Measurements from ENCODE around the gene CD2AP.

The CD2AP gene

DNA sequence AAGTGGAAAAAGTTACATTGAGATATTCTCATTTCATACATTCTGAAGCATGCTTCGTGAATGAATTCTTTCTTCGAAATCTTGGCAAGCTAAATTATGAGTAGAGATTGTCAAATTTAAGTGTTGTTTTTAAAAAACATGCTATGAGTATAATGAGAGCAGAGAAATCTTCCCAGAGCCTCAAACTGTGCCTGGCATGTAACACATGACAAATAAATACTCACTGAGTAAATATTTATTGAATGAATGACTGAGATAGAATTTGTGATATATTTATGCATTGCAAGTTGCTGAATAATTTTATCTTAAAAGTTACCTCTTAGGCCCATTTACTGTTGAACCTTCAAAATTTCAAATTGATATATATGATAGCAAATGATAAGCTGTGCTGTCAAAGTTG is 24.7 kb upstream of the CD2AP start:
- DNase-seq (ENCODE audit: low read depth), result no peak
- in situ Hi-C loops (cut with HindIII; ENCODE audit: low sequenced_read_pairs), result no loop called here

DNA sequence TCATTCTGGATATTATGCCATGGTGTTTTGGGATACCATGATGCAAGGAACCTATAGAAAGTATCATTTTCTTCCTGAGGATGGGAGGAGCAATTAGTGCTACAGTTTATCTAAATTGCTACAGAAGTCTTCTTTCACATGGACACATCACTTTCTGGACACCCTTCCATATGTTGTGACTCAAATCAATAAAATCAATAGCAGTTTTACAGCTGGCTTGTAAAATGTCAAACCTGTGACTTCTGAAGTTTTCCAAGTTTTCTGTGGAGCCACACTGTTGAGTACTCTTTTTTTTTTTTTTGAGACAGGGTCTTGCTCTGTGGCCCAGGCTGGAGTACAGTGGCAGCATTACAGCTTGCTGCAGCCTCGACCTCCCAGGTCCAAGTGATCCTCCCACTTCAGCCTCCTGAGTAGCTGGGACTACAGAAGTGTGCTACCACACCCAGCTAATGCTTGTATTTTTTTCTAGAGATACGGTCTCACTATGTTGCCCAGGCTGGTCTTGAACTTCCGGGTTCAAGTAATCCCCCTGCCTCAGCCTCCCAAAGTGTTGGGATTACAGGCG is 24.1 kb upstream of the CD2AP start:
- H3K4me3 ChIP-seq (ENCODE audit: low read depth, low read length), result no peak overlapping the region
- TF ChIP-seq, protein P1, sequence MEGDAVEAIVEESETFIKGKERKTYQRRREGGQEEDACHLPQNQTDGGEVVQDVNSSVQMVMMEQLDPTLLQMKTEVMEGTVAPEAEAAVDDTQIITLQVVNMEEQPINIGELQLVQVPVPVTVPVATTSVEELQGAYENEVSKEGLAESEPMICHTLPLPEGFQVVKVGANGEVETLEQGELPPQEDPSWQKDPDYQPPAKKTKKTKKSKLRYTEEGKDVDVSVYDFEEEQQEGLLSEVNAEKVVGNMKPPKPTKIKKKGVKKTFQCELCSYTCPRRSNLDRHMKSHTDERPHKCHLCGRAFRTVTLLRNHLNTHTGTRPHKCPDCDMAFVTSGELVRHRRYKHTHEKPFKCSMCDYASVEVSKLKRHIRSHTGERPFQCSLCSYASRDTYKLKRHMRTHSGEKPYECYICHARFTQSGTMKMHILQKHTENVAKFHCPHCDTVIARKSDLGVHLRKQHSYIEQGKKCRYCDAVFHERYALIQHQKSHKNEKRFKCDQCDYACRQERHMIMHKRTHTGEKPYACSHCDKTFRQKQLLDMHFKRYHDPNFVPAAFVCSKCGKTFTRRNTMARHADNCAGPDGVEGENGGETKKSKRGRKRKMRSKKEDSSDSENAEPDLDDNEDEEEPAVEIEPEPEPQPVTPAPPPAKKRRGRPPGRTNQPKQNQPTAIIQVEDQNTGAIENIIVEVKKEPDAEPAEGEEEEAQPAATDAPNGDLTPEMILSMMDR (IDR thresholded peaks at IDR 0.05; ENCODE audit: low read depth, low read length, missing control alignments), result no peak
- no peak for DNase-seq (ENCODE audit: low read depth)
- in situ Hi-C loops (cut with HindIII; ENCODE audit: low sequenced_read_pairs), result no loop called here

More for the DNA sequence above, 24.7 kb upstream of the CD2AP start:
- TF ChIP-seq, protein P1 (IDR thresholded peaks at IDR 0.05; ENCODE audit: low read depth, low read length, missing control alignments), result no peak
- no peak overlapping the region for H3K4me3 ChIP-seq (ENCODE audit: low read depth, low read length)

DNA sequence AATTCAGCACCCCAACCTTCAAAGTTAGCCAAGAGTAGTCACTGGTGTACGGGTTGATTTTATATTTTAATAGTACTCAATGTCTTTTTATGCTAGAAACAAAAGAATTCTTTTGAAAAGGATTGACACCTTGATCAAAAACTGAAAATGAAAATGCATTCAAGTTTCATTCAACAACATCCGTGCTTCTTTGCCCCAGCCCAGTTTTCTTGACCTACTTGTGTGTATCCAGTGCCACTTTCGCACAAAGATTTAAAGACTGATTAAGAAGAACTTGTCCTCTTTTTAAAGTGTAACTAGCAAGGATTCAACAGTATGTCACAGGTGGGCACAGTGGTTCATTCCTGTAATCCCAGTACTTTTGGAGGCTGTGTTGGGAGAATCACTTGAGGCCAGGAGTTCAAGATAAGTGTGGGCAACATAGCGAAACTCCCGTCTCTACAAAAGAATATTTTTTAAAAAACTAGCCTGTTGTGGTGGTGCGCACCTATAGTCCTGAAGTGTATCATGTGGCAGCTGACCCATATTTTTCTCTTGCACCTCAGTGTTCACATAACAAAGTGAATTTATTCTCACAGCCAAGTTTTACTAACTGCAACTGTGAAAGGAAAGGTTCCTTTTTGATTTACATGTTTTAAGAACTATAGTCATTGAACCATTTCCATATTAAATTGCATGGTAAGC is 22.7 kb upstream of the CD2AP start:
- TF ChIP-seq, protein P1 (IDR thresholded peaks at IDR 0.05; ENCODE audit: low read depth, low read length, missing control alignments), result no peak
- no peak overlapping the region for H3K4me3 ChIP-seq (ENCODE audit: low read depth, low read length)
- DNase-seq (ENCODE audit: low read depth), result no peak
- in situ Hi-C loops (cut with HindIII; ENCODE audit: low sequenced_read_pairs), result no loop called here

- no peak for DNase-seq (ENCODE audit: low read depth)
- in situ Hi-C loops (cut with HindIII; ENCODE audit: low sequenced_read_pairs), result no loop called here
- H3K4me3 ChIP-seq (ENCODE audit: low read depth, low read length), result no peak overlapping the region
- TF ChIP-seq, protein P1 (IDR thresholded peaks at IDR 0.05; ENCODE audit: low read depth, low read length, missing control alignments), result no peak
These were observed 21.9 kb upstream of the CD2AP start for GRCh38 chr6:47455533-47456209.

DNA sequence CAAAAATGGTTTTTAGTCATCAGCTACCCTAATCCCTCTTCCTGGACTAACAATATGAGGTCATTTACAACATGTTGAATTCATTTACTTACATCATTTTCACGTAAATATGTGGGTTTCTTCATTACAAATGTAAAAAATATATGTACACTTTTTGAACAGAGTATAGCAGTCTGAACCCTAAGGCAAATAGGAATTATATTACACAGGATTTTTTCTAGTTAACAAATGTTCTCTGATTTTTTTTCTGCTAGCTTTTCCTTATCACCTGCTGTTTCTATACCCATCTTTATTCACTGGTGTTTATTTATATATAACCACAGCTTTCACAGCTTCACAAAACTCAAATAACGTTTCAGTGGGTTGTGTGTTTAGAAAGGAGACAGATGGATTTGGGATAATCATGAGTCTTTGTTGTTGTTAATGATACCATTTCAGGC is 21.0 kb upstream of the CD2AP start:
- H3K4me3 ChIP-seq (ENCODE audit: low read depth, low read length), result no peak overlapping the region
- TF ChIP-seq, protein P1 (IDR thresholded peaks at IDR 0.05; ENCODE audit: low read depth, low read length, missing control alignments), result no peak
- no peak for DNase-seq (ENCODE audit: low read depth)
- in situ Hi-C loops (cut with HindIII; ENCODE audit: low sequenced_read_pairs), result no loop called here

- no peak for DNase-seq (ENCODE audit: low read depth)
- TF ChIP-seq, protein P1 (IDR thresholded peaks at IDR 0.05; ENCODE audit: low read depth, low read length, missing control alignments), result no peak
- in situ Hi-C loops (cut with HindIII; ENCODE audit: low sequenced_read_pairs), result no loop called here
- H3K4me3 ChIP-seq (ENCODE audit: low read depth, low read length), result no peak overlapping the region
These were observed 20.2 kb upstream of the CD2AP start for GRCh38 chr6:47457370-47457769.

Data from astrocyte of the cerebellum (primary cell).